Neural cell (in vitro differentiated cells): ENCODE measurements around the gene GTF2B. TPM values are rescaled to one million over a fixed set of nuclear protein-coding genes. Genes with fewer than 3 reads are reported as not detected.

Experiments used
- H2AFZ ChIP-seq: fragments of 200-600, 300-800 bp; sonication (generic), shearing (Covaris generic); 2 replicates; pipeline ENCODE4 v1.6.0; 2014; ENCODE audit warnings: low read depth, mild to moderate bottlenecking, antibody characterized with exemption, low read length, moderate library complexity
- H3F3A ChIP-seq: fragments of 200-600 bp; shearing (Covaris generic); 2 replicates; pipeline ENCODE4 v1.6.1; 2016; ENCODE audit warnings: mild to moderate bottlenecking, moderate library complexity, mixed read lengths, antibody characterized with exemption, low read length; ENCODE audit not compliant: insufficient read depth, poor library complexity, severe bottlenecking
- H3K27ac ChIP-seq: fragments of 200-600, 300-800 bp; sonication (generic), shearing (Covaris generic); 2 replicates; pipeline ENCODE4 v1.5.1; 2014; ENCODE audit warnings: mild to moderate bottlenecking, low read length, moderate library complexity
- H3K27me3 ChIP-seq: fragments of 300-800, 200-600 bp; sonication (generic), shearing (Covaris generic); 2 replicates; pipeline ENCODE4 v1.6.0; 2014; ENCODE audit warnings: mild to moderate bottlenecking, low read depth, low read length, moderate library complexity; ENCODE audit not compliant: insufficient read depth
- H3K36me3 ChIP-seq: fragments of 300-800, 200-600 bp; sonication (generic), shearing (Covaris generic); 2 replicates; pipeline ENCODE4 v1.5.1; 2014; ENCODE audit warnings: mild to moderate bottlenecking, antibody characterized with exemption, low read length, moderate library complexity; ENCODE audit not compliant: insufficient read depth
- H3K4me2 ChIP-seq: fragments of 300-800, 200-600 bp; sonication (generic), shearing (Covaris generic); 2 replicates; pipeline ENCODE4 v1.6.0; 2014; ENCODE audit warnings: mild to moderate bottlenecking, low read length
- H3K4me3 ChIP-seq: fragments of 300-800, 200-600 bp; sonication (generic), shearing (Covaris generic); 2 replicates; pipeline ENCODE4 v1.5.1; 2014; ENCODE audit warnings: mild to moderate bottlenecking, low read length, moderate library complexity
- H3K79me2 ChIP-seq: fragments of 200-600 bp; shearing (Covaris generic); replicated peaks from 2 replicates; pipeline ENCODE4 v1.6.0; 2014; ENCODE audit warnings: mild to moderate bottlenecking, low read length, moderate library complexity; ENCODE audit not compliant: insufficient read depth
- H3K9ac ChIP-seq: fragments of 300-800, 200-600 bp; sonication (generic), shearing (Covaris generic); 2 replicates; pipeline ENCODE4 v1.6.1; 2016; ENCODE audit warnings: mild to moderate bottlenecking, low read length, mixed read lengths
- H3K9me2 ChIP-seq: fragments of 200-600 bp; shearing (Covaris generic); 2 replicates; pipeline ENCODE4 v1.6.1; 2016; ENCODE audit warnings: mild to moderate bottlenecking, low read length, mixed read lengths; ENCODE audit not compliant: insufficient read depth
- H3K9me3 ChIP-seq: fragments of 200-600, 300-800 bp; sonication (generic), shearing (Covaris generic); 2 replicates; pipeline ENCODE4 v1.6.1; 2016; ENCODE audit warnings: mild to moderate bottlenecking, mixed run types, low read length, moderate library complexity, mixed read lengths
- H4K20me1 ChIP-seq: fragments of 200-600 bp; shearing (Covaris generic); 2 replicates; pipeline ENCODE4 v1.6.1; 2016; ENCODE audit warnings: mild to moderate bottlenecking, mixed run types; ENCODE audit not compliant: insufficient read depth
- CTCF ChIP-seq: fragments of 450-650 bp; IDR thresholded peaks from 2 replicates; pipeline ENCODE4 v1.5.1; 2014; ENCODE audit warnings: antibody characterized with exemption, mild to moderate bottlenecking, moderate library complexity; ENCODE audit not compliant: poor library complexity, severe bottlenecking
- EP300 ChIP-seq: fragments of 450-650 bp; conservative IDR thresholded peaks from 2 replicates; pipeline ENCODE4 v1.6.1; 2014; ENCODE audit warnings: antibody characterized with exemption, mild to moderate bottlenecking, moderate library complexity; ENCODE audit not compliant: poor library complexity, severe bottlenecking
- EZH2 ChIP-seq: fragments of 200-600, 300-800 bp; shearing (Covaris generic), sonication (generic); IDR thresholded peaks from 2 replicates; pipeline ENCODE4 v1.6.1; 2014; ENCODE audit warnings: antibody characterized with exemption, low read length, borderline replicate concordance, mild to moderate bottlenecking; ENCODE audit not compliant: insufficient read depth, poor library complexity, severe bottlenecking
- MXI1 ChIP-seq: fragments of 450-650 bp; conservative IDR thresholded peaks from 2 replicates; pipeline ENCODE4 v1.6.1; 2014; ENCODE audit warnings: antibody characterized with exemption, mild to moderate bottlenecking; ENCODE audit not compliant: poor library complexity, severe bottlenecking
- POLR2AphosphoS5 ChIP-seq: IDR thresholded peaks from 2 replicates; pipeline ENCODE4 v1.6.1; 2012
- RAD21 ChIP-seq: fragments of 450-650 bp; conservative IDR thresholded peaks from 2 replicates; pipeline ENCODE4 v1.6.1; 2014; ENCODE audit warnings: antibody characterized with exemption, mild to moderate bottlenecking, moderate library complexity
- REST ChIP-seq: IDR thresholded peaks from 2 replicates; pipeline ENCODE4 v1.6.1; 2012; ENCODE audit warnings: borderline replicate concordance
- SMC3 ChIP-seq: fragments of 450-650 bp; conservative IDR thresholded peaks from 2 replicates; pipeline ENCODE4 v1.6.1; 2014; ENCODE audit warnings: antibody characterized with exemption, mild to moderate bottlenecking, moderate library complexity; ENCODE audit not compliant: poor library complexity
- TAF1 ChIP-seq: IDR thresholded peaks from 2 replicates; pipeline ENCODE4 v1.6.1; 2012; ENCODE audit warnings: low read depth
- polyA plus RNA-seq: library from polyadenylated mRNA; depleted of rRNA; stranded (reverse); fragments of >200 nt; gene quantifications from 2 replicates; pipeline ENCODE4 v1.2.3, GENCODE V29; 2014

The GTF2B gene
- polyA plus RNA-seq, 1 donor from 2014 or later = 129 TPM

- Histone ChIP-seq H3K9ac (no peak overlapping the region), H3F3A (no peaks in the 10 kb centered on the region), H3K4me2 (no peak overlapping the region), H3K27ac (no peak overlapping the region), H3K4me3 (no peak overlapping the region), H3K9me2 (no peaks in the 10 kb centered on the region), H3K36me3 (peaks cover under 1% of the 10 kb centered on the region), H3K27me3 (no peaks in the 10 kb centered on the region), H4K20me1 (no peaks in the 10 kb centered on the region), H2AFZ (no peak overlapping the region), H3K9me3 (no peaks in the 10 kb centered on the region), H3K79me2 (no peaks in the 10 kb centered on the region)
- no peak for TF ChIP-seq REST
- TF ChIP-seq CTCF = no peak
- TF ChIP-seq EP300 = no peak
- TF ChIP-seq MXI1 = no peak
- TF ChIP-seq SMC3 = no peak
- no peak for TF ChIP-seq RAD21
- no peak for TF ChIP-seq TAF1
- TF ChIP-seq POLR2AphosphoS5 = no peak
- no peak for TF ChIP-seq EZH2
Observed at GRCh38 chr1:88911161-88911560, 19.8 kb upstream of the GTF2B start.

GRCh38 chr1:88910401-88910800 lies 19.0 kb upstream of the GTF2B start:
- no peaks in the 10 kb centered on the region for H3K9me3 ChIP-seq
- no peaks in the 10 kb centered on the region for H4K20me1 ChIP-seq
- H3K79me2 ChIP-seq = no peaks in the 10 kb centered on the region
- H3K4me3 ChIP-seq = no peak overlapping the region
- H3K36me3 ChIP-seq = no peaks in the 10 kb centered on the region
- H3K9ac ChIP-seq = no peak overlapping the region
- TF ChIP-seq TAF1 = no peak
- TF ChIP-seq REST = no peak
- no peak for TF ChIP-seq CTCF
- TF ChIP-seq EZH2 = no peak
- TF ChIP-seq POLR2AphosphoS5 = no peak
- TF ChIP-seq MXI1 = no peak
- no peak for TF ChIP-seq EP300
- TF ChIP-seq SMC3 = no peak
- no peak for TF ChIP-seq RAD21
- H3F3A ChIP-seq = no peaks in the 10 kb centered on the region
- no peak overlapping the region for H2AFZ ChIP-seq
- H3K27me3 ChIP-seq = no peaks in the 10 kb centered on the region
- no peak overlapping the region for H3K4me2 ChIP-seq
- no peak overlapping the region for H3K27ac ChIP-seq
- H3K9me2 ChIP-seq = no peaks in the 10 kb centered on the region
